Activated effector memory CD4-positive, alpha-beta T cell treated with anti-CD3 and anti-CD28 coated beads, Interleukin-2, amount 50 U/mL, for 16 hours (primary cell): ENCODE measurements around the gene GNPDA2.
"Not testable (repeated sequence)": the region's sequence is repeated elsewhere in the genome, so short reads cannot be mapped to it uniquely, and the experiment has no call there.

Experiments used
- DNase-seq: peaks from one replicate; pipeline ENCODE4 v3.0.0-alpha.2; 2020

GNPDA2 gene

DNA sequence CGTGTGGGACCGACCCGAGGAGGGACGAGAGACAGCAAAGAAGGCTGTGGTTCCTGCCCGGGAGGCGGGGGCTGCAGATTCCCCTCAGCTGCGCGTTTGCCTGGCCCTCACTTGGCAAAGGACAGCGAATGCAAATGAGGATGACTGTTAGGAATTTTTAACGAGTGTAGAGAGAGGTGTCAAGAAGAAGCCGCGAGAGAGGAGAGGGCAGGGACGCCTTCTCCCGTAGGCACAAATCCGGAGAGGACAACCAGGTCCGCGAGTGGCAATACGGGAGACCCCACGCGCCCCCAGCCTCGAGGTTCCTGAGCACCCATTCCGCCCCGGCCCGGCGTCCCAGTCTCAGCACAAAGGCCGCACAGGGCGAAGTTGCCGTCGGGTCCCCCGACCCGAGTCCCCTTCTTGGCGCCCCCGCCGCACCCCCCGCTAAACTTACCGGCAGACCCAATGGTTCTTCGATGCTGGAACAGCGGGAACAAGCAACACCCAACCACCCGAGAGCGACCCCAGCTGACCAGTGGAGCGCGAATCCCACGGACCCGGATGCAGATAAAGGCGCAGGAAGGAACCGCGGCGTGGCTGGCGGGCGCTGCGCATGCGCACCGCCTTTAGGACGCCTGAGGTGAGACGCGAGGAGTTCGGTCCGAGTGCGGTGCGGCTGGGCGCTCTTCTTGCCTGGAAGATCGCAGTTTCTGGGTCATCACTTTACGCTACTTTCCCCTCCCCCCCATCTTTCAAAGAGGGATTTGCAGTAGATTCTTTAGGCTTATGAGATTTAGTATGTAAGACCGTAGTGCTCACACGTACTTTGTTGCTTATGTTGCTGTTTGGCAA lies at the start of gene GNPDA2:
Gene GNPDA2, minus strand, starts transcription at position 519 of the 834 bp plus-strand sequence. CDS start 4,349 bp downstream, outside the sequence.
- DNase-seq: peak; percentile 93

DNA sequence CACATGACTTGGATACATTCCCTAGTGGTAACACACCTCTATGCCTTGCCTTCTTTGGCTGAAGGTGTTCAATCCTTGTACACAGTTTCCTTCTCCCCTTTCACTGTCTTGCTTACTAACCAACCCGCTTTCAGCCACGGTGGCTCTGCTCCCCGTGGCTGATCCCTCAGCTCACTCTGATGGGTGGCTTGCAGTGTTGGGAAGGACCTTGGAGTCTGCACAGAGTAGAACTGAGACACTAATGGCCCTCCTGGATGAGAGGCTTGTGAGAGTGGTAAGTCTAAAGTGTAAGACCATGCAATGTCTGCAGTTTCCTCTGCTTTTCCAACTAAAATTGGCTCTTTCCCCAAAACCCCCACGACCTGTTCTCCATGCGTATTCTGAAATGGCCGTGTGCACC lies 46.0 kb upstream of the GNPDA2 start:
- no peak for DNase-seq

DNA sequence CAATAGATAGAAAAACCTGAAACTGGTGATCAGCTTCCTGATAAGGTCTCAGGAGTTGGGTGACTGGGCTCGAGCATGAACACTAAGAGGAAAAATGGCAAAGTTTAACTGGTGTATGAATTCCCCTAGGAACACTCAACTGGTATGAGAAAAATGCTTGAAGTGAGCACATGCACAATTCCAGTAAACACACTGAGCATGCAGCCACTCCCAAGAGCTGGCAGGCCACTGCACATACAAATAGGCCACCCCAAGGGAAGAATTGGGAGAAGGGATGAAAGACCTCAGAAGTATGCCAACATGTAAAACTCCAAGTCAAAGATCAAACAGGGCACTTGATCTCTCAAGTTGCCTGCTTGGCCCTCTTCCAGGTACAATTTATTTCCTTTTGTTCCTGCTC lies 45.4 kb upstream of the GNPDA2 start:
- no peak for DNase-seq

DNA sequence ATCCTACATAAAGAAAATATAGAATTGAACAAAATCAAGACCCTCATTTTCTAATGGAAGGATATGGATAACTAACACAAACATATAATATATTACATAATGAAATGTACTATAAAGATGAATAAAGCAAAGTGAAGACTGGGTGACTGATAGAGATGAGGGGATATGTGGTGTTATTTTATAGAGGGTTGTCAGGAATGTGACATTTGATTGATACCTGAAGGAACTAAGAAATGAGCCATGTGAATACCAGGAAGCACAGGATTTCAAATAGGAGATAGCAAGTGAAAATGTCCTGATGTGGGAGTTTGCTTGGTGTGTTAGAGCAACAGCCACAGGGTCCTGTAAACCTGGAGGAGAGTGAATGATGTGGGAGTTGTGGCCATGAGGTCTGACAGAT lies 40.1 kb upstream of the GNPDA2 start:
- no peak for DNase-seq

DNA sequence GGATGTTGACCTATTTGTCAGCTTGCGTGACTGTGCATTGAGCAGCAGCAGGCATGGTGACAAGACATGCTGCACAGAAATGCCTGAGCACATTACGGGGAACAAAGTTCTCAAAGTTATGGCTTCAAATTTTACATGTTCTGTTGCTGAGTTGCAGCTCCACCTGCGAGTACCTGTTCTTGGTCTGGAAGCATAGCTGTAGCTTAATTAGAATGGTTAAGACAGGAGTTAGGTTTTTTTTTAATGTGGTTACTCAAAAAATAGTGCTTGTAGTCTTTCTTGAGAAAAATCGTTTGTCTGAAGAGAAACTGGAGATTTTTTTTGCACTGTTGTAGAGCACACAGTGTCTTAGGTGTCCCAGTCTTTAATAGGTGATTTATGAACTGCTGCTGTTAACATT lies 38.8 kb upstream of the GNPDA2 start:
- DNase-seq: no peak

DNA sequence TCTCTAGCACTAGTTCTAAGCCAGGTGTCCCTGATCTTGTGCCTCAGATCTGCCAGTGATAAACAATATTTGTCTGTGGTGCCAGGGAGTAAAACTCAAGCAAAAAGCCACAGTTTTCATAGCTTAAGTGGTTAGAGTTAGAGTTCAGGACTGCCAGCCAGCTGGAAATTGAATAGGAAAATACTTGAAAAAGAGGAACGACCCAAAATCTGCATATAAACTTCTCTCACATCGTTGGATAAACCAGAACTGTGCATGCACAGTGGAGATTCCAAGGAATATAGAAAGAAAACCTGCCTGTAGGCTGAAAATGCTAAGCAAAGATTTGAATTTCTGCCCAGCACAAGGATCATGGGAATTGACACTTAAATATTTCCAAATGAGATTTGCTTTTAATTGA lies 35.0 kb upstream of the GNPDA2 start:
- no peak for DNase-seq

DNA sequence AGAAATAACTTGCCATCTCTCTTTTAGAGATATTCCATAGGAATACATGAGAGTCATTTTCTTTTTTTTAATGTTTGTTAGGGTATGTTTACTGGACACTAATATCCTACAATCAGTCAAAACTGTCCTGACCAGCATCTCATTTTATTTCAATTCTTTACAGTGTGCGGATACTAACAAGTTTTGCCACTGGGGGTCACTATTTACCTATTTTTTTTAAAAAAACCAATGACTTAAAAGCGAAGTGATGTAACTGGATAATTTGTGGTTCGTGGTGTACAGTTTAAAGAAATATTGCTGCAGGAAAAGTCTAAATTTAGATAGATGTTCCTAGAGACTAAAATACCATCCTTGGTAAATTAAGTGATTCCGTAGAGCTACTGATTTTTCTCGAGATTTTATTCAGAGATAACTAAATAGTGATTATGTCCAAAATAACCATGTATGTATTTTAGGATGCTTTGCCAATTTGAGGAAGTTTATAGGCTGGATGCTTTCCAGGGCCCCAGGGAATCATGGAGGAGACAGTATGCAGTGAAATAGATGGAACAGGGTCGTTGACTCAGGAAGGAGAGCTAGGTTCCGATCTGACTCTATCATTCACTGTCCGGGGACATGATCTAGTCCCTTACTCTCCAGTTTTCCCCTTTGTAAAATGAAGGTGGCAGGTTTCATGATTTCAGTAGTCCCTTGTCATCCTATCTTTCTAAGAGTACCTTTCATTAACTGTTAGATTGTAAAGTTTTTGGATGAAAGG lies 34.0 kb upstream of the GNPDA2 start:
- DNase-seq: no peak

DNA sequence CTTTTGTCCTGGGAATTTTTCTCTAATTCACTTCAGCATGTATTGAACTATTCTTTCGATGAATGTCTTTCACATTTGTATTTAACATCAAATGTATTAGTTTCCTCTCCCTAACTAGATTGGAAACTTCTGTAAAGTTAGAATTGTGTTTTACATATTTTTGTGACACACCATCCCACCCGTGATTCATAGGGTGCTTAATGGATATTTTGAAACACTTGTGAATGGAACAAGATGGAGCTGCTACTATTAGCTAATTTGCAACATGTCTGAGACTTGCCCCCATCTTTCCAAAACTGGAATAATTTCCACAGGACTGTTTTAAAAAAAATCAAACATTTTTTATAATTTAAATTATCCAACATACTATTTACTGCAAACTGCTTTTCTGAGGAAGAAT lies 30.2 kb upstream of the GNPDA2 start:
- no peak for DNase-seq

DNA sequence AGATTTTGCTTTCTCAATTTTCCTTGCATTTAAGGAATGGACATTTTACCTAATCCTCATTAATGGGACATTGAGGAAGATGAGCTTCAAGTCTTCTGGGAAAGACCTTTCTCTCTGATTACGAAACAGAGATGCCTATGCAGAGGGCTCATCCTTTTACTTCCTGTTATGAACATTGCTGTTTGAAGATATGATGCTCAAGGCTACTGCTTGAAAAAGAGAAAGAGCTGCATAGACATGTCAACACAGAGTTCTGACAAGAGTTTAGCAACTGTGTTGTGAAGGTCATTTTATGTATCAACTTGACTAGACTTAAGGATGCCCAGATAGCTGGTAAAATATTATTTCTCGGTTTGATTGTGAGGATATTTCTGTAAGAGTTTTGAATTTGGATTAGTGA lies 13.8 kb upstream of the GNPDA2 start:
- no peak for DNase-seq

DNA sequence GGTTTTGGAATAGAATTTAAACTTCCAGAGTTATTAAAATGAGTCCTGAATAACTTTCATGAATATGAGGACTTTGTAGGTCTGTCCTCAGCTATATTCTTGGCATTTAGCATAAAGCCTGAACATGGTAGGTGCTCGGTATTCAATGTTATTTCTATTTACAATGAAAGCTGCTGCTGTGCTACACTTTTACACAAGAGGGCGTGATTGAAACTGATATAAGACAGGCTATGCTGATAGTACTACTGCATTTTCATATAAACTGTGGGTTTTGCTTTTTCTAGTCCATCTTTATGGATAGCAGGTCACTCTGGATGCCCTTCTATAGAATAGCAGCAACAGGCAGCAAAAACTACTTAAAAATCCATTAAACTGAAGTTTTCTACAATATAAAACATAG lies 12.3 kb upstream of the GNPDA2 start:
- DNase-seq: no peak

DNA sequence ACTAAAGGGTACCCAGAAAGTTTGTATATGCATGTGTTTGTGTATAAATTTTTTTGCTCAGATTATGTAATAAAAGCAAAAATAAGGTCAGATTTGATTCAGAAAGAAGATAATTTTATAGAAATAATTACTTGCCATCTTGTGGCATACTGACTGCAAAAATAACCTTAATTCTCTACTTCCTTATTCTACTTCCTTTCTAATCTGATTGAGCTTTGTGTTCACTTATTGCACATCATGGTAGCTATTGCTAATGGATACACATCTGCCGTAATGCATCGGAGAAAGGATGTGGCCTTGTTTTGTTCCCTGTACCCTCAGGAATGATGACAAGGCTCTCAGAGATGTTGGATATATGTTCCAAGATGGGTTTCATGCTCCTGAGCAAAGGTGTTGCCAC lies 10.5 kb upstream of the GNPDA2 start:
- DNase-seq: no peak

DNA sequence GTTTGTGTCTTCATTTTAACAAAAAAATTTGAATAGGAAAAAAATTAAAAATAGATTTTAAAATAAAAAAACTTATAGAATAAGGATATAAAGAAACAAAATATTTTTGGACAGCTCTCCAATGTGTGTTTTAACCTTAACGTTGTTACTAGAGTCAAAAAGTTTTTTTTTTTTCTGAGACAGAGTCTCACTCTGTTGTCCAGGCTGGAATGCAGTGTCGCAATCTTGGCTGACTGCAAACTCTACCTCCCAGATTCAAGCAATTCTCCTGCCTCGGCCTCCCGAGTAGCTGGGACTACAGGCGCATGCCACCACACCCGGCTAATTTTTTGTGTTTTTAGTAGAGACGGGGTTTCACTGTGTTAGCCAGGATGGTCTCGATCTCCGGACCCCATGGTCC lies 2.3 kb upstream of the GNPDA2 start:
- not testable (repeated sequence) for DNase-seq

DNA sequence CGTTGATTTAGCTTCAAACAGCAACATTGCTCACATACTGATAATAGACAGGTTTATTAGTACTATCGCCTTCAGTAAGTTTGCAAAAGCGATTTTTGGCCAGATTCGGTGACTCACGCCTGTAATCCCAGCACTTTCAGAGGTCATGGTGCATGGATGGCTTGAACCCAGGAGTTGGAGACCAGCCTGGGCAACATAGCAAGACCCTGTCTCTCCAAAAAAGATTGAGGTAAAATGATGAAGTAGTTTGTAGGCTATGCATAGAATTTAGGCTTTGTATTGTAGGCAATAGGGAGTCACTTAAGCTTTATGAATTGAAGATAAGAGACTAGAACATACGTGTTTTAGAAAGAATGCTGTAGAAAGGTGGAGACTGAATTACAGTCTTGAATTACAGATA lies 1.1 kb upstream of the GNPDA2 start:
- no peak for DNase-seq

DNA sequence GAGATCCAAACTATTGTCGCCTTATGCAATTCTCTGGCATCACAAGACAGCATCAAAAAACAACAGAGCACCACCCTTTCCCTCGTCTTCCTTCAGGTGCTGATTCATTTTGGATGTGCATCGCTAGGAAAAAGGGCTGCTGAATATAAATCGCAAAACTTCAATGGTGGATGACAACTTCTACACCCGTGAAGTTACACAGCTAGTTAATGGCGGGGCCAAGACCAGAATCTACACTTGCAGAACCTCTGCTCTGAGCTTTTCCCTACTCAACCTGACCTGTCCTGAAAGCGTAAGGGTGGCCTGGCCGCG lies 674 bp downstream of the GNPDA2 start:
- DNase-seq: no peak

DNA sequence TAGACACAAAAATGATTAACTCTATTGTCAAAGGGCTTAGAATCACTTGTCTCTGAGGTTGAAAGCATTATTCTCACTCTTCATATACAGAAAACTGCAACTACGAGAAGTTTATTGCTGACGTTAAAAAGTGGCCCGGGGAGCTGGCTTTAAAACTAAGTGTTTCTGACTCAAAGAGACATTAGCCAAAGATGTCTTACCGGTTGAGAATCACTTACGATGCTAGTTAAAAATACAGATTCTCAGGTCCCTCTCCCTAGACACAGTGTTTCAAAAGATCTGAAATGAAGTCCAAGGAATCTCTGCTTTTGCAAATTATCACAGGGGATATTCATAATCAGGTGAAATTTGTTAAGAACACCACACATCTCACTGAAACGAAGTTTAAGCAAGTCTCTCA lies 1.2 kb downstream of the GNPDA2 start:
- DNase-seq: no peak

DNA sequence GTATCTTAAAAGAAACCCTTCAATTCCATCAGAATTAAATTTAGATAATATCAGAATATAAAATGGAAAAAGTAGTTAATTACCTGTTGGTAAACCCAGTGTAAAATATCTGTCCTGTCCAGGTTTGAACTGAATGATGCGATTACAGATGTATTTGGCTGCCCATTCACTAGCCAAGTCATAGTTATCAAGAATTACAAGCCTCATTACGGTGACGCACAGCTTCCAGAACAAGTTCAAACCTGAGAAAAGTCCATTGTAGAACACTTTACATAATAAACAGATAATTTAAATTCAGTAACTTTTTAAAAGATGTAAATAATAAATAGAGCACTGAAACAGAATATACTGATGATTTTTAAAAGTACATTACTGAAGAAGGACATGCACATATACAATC lies 4.4 kb downstream of the GNPDA2 start:
- no peak for DNase-seq

DNA sequence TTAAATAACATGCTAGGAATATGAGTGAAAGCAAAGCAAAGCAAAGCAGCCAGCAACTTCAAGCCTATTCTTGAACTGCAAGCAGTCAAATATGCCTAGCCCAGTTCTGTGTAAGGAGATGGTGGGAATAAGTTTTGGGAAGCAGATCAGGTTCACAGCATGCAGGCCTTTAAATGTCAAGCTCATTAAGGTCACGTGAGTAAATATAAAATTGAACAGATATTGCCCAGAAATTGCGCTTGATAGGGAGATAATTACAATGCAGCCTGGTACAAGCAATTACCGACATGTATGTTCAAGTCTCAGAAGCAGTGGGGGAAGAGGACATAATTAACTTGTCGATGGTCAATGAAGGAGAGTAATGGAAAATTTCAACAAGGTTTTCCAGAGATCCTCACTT lies 6.0 kb downstream of the GNPDA2 start:
- DNase-seq: no peak

DNA sequence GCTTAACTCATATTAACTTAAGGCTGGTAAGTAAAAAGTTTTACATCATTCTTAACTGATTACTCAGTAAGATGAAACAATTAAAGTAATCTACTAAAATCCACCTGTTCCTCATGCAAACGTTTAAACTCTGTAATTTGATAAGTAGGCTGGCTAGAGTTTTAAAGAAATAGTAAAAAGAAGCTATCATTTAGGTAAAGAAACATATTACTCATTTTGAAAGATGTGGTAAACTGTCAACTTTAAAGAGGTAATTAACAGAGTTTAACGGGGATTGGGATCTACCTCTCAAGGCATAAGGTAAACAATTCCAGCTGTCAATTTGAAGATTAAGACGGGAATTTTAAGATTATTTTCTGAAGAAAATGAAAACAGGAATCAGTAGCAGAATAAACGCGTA lies 9.8 kb downstream of the GNPDA2 start:
- no peak for DNase-seq

DNA sequence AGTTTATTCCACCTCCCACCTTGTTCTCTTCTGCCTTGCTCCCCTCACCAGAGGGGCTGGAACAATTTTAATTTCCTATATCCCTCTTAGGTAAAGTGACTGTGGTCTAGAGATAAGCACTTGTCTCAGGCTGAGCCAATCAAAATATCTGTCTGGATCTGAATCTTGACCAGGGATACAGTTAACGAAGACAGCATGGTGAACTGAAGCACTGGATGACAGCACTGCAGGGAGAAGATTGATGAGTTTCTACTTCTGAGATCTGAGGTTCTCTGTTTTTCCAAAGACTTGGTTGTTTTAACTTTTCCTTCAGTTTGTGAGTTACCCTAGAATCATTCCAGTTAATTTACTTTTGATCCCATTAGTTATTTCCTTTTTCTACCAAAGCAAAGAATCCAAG lies 13.2 kb downstream of the GNPDA2 start:
- no peak for DNase-seq

DNA sequence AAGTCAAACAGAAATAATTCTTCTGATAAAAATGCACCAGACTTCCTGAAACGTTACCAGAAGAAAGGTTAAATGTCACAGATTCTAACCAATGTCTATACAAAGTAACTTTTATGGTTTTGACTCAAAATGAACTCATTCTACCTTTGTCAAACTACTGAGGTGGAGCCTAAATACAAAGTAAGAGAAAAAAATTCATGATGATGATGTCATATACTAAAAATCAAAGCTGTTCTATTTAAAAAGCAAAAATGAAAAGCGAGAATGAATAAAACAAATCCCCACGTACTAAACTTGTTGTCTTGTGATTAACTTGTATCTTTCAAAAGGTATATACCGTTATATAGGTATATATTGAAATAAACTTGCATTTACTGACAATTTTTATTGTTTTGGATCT lies 21.7 kb downstream of the GNPDA2 start:
- no peak for DNase-seq

DNA sequence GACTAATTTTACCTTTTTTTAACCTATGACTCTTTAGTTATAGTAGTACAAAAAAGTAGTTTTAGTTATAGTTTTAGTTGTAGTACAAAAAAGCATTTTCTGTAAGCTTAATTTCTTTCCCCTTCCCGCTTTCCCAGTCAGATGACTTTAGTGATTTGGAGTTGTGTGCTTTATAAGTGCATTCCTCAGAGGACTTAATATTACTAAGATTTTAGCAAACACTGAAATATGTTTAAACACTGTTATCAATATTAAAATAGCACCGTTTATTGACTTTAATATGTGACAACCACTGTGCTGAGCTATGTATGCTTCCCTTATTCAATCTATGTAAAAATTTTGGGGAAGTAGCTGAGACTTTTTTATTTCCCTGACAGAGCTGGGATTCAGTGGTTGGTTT lies 25.3 kb downstream of the GNPDA2 start:
- no peak for DNase-seq

DNA sequence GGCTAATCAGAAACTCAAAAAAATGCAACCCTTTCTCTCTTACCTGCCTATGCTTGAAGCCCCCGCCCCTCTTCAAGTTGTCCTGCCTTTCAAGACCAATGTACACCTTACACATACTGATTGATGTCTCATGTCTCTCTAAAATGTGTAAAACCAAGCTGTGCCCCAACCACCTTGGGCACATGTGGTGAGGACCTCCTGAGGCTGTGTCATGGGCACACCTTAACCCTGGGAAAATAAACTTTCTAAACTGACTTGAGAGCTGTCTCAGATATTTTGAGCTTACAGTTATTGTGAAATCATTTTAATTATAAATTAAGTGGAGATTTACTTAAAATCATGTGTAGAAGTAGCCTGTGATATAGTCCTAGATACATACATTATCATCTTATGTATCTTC lies 25.9 kb downstream of the GNPDA2 start:
- DNase-seq: no peak

DNA sequence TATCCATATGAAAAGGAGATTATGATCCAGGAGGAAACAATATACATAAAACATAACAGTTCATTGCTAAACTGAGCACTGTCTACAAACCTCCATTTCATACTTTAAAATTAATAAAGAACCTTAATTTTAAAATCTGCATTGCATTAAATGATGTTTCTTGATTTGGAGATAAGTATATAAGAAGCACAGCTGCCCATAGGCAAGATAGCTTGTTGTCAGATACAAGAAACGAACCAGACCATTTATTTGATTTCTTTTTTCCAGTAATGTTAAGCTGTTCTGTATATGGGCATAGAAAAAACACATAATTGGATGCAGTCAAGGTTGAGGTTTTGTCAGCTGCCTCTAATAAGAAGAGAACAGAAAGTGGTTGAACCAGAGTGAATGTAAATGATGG lies 41.7 kb downstream of the GNPDA2 start:
- DNase-seq: no peak

DNA sequence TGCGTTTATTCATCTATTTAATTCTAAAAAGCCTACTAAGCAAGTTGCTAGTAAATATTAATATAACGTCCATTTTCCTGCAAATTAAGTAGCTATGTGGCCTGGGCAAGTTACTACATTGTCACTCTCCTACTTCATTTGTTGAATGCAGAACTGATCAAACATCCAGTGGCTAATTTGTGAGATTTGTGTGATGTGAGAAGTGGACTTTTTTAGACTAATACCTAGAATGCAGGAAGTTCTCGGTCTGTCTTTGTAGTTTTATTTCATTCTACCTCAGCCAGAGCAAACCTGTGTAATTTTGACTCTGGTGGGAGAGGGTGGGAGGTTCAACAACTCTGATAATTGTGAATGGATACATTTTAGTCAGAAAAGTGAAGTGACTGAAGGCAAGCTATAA lies 47.3 kb downstream of the GNPDA2 start:
- DNase-seq: no peak
